HepG2 (cell line): ENCODE results near the gene NCOA3. TPM values are rescaled to one million over a fixed set of nuclear protein-coding genes. Genes with fewer than 3 reads are reported as not detected.

ENCODE experiments used
- ATRX ChIP-seq: sonication (generic); formaldehyde crosslinking; IDR thresholded peaks from 2 replicates; pipeline ENCODE4 v1.4.0; 2020; ENCODE audit warnings: missing genetic modification reagents, borderline replicate concordance
- BHLHE40 ChIP-seq: IDR thresholded peaks from 2 replicates; pipeline ENCODE4 v1.6.1; 2011; ENCODE audit warnings: low read length, improper control_type of control experiment
- CCDC6 ChIP-seq: sonication (generic); formaldehyde crosslinking; IDR thresholded peaks from 2 replicates; pipeline ENCODE4 v1.8.1; 2022; ENCODE audit warnings: mild to moderate bottlenecking, missing genetic modification reagents, moderate library complexity
- GLI4 ChIP-seq: sonication (generic); formaldehyde crosslinking; IDR thresholded peaks from 2 replicates; pipeline ENCODE4 v1.5.1; 2020; ENCODE audit warnings: missing genetic modification reagents, mild to moderate bottlenecking, moderate library complexity, borderline replicate concordance
- KDM5A ChIP-seq: fragments of 200-600 bp; sonication (generic); IDR thresholded peaks from 2 replicates; pipeline ENCODE4 v1.7.0; 2018; ENCODE audit warnings: antibody characterized with exemption, mild to moderate bottlenecking, low read length, borderline replicate concordance
- NFE2L2 ChIP-seq: fragments of 150-350 bp; IDR thresholded peaks from 2 replicates; pipeline ENCODE4 v1.6.1; 2014; ENCODE audit warnings: low read length
- NFYC ChIP-seq: IDR thresholded peaks from 2 replicates; pipeline ENCODE4 v1.6.1; 2016; ENCODE audit warnings: missing genetic modification reagents, missing compliant biosample characterization
- POGK ChIP-seq: sonication (generic); formaldehyde crosslinking; conservative IDR thresholded peaks from 2 replicates; pipeline ENCODE4 v1.8.0; 2022; ENCODE audit warnings: mild to moderate bottlenecking, moderate library complexity, missing genetic modification reagents
- PTBP1 ChIP-seq: fragments of 200-400 bp; formaldehyde crosslinking; IDR thresholded peaks from 2 replicates; pipeline ENCODE4 v1.6.1; 2018; ENCODE audit warnings: low read length, low read depth; ENCODE audit not compliant: poor library complexity, severe bottlenecking
- SOX13 ChIP-seq, 3 experiments: fragments of 450-650 bp in 1 of 3; sonication (generic) in 1 of 3; formaldehyde crosslinking in 1 of 3; IDR thresholded peaks in 2 of 3; conservative IDR thresholded peaks in 1 of 3; 2 replicates each; pipeline versions ENCODE4 v1.5.0 to v1.6.1; 2016 to 2020; ENCODE audit warnings: antibody characterized with exemption in 1 of 3, mild to moderate bottlenecking in 1 of 3, missing compliant biosample characterization in 1 of 3, missing genetic modification reagents in 1 of 3, moderate library complexity in 1 of 3
- TAF1 ChIP-seq: sonication (generic); formaldehyde crosslinking; IDR thresholded peaks from 2 replicates; pipeline ENCODE4 v1.4.0; 2020; ENCODE audit warnings: missing genetic modification reagents
- ZBTB33 ChIP-seq: sonication (generic); formaldehyde crosslinking; IDR thresholded peaks from 2 replicates; pipeline ENCODE4 v1.4.0; 2020; ENCODE audit warnings: missing genetic modification reagents
- ZC3H13 ChIP-seq: sonication (generic); formaldehyde crosslinking; IDR thresholded peaks from 2 replicates; pipeline ENCODE4 v1.8.1; 2023; ENCODE audit warnings: mild to moderate bottlenecking, missing genetic modification reagents, moderate library complexity
- ZFP91 ChIP-seq: sonication (generic); formaldehyde crosslinking; IDR thresholded peaks from 2 replicates; pipeline ENCODE4 v1.9.0; 2022; ENCODE audit warnings: missing genetic modification reagents, mild to moderate bottlenecking, borderline replicate concordance
- ZNF101 ChIP-seq: sonication (generic); formaldehyde crosslinking; IDR thresholded peaks from 2 replicates; pipeline ENCODE4 v1.4.0; 2020; ENCODE audit warnings: mild to moderate bottlenecking, low read depth, missing genetic modification reagents, borderline replicate concordance
- ZNF20 ChIP-seq: sonication (generic); formaldehyde crosslinking; IDR thresholded peaks from 2 replicates; pipeline ENCODE4 v1.4.0; 2020; ENCODE audit warnings: mild to moderate bottlenecking, moderate library complexity, missing genetic modification reagents
- ZNF234 ChIP-seq: sonication (generic); formaldehyde crosslinking; conservative IDR thresholded peaks from 2 replicates; pipeline ENCODE4 v1.5.1; 2020; ENCODE audit warnings: mild to moderate bottlenecking, missing genetic modification reagents
- ZNF33A ChIP-seq: sonication (generic); formaldehyde crosslinking; IDR thresholded peaks from 2 replicates; pipeline ENCODE4 v1.5.1; 2020; ENCODE audit warnings: missing genetic modification reagents, mild to moderate bottlenecking, moderate library complexity, borderline replicate concordance
- ZNF543 ChIP-seq: sonication (generic); formaldehyde crosslinking; IDR thresholded peaks from 2 replicates; pipeline ENCODE4 v1.4.0; 2020; ENCODE audit warnings: mild to moderate bottlenecking, missing genetic modification reagents
- ZNF75D ChIP-seq: sonication (generic); formaldehyde crosslinking; IDR thresholded peaks from 2 replicates; pipeline ENCODE4 v1.8.1; 2023; ENCODE audit warnings: missing genetic modification reagents, mild to moderate bottlenecking, borderline replicate concordance
- ZNF792 ChIP-seq: IDR thresholded peaks from 2 replicates; pipeline ENCODE4 v1.6.1; 2016
- ZZZ3 ChIP-seq: sonication (generic); formaldehyde crosslinking; IDR thresholded peaks from 2 replicates; pipeline ENCODE4 v1.4.0; 2020; ENCODE audit warnings: missing genetic modification reagents, mild to moderate bottlenecking, borderline replicate concordance
- polyA plus RNA-seq, 8 experiments: library from polyadenylated mRNA; depleted of rRNA in 3 of 8; stranded (reverse) in 7 of 8; unstranded in 1 of 8; fragments of >200 nt; fragmentation: Illumina TruSeq in 4 of 8; extraction: Trizol in 4 of 8; gene quantifications; 2 replicates each; pipeline versions ENCODE4 v1.2.1 to v1.2.3, GENCODE V29; 2011 to 2016; ENCODE audit warnings: low read depth in 4 of 8, missing spikeins in 1 of 8, mixed read lengths in 1 of 8; ENCODE audit not compliant: insufficient read depth in 1 of 8
- total RNA-seq, 5 experiments: library from RNA; depleted of rRNA; stranded (reverse); fragments of >200 nt; fragmentation: Illumina TruSeq; extraction: Trizol; gene quantifications; 2 replicates each; pipeline ENCODE4 v1.2.3, GENCODE V29; 2016; ENCODE audit warnings: low read depth in 1 of 5

The NCOA3 gene
- total and polyA plus RNA-seq, 2 of the 13 experiments (the other 11 are each of a cell fraction or from before 2014, with no cell fraction given), result 35.0 to 56.8 TPM

- no peak for TF ChIP-seq POGK
- TF ChIP-seq GLI4 (CRISPR knock-in tag), result no peak
- TF ChIP-seq ZBTB33 (CRISPR knock-in tag), result peak; percentile 27; the same call in 1 of the 2 replicates
- no peak for TF ChIP-seq BHLHE40
- no peak for TF ChIP-seq ZNF792 (CRISPR knock-in tag)
- no peak for TF ChIP-seq CCDC6 (CRISPR knock-in tag)
- no peak for TF ChIP-seq ZNF75D (CRISPR knock-in tag)
- TF ChIP-seq NFYC (CRISPR knock-in tag), result no peak
- TF ChIP-seq ATRX, result no peak
- TF ChIP-seq KDM5A, result no peak
- TF ChIP-seq ZNF20 (CRISPR knock-in tag), result no peak
- no peak for TF ChIP-seq SOX13 (IDR thresholded peaks at IDR 0.05)
- TF ChIP-seq SOX13 (CRISPR knock-in tag; conservative IDR thresholded peaks at IDR 0.05 in 1 of 2, IDR thresholded peaks at IDR 0.05 in 1 of 2), result 0 out of 4 replicates have a peak, but pooled peaks of 1 of the 2 experiments have one; percentile 5
- TF ChIP-seq PTBP1, result no peak
- TF ChIP-seq ZFP91 (CRISPR knock-in tag), result no peak; the same call in 1 of the 2 replicates
- TF ChIP-seq ZZZ3 (CRISPR knock-in tag), result no peak
- TF ChIP-seq ZNF234, result no peak
- TF ChIP-seq ZC3H13 (CRISPR knock-in tag), result no peak
- TF ChIP-seq ZNF33A (CRISPR knock-in tag), result 0 out of 2 replicates have a peak, but pooled peaks have one; percentile 28
- TF ChIP-seq ZNF101, result no peak
- no peak for TF ChIP-seq NFE2L2
- TF ChIP-seq TAF1, result no peak
- no peak for TF ChIP-seq ZNF543 (CRISPR knock-in tag)
These were observed 44.5 kb upstream of the NCOA3 start (continued) for GRCh38 chr20:47456952-47457724.
